Chondrocyte (in vitro differentiated cells): ENCODE measurements around the gene ABCD2. TPM values are rescaled to one million over a fixed set of nuclear protein-coding genes. Genes with fewer than 3 reads are reported as not detected.
"Not testable (repeated sequence)": the region's sequence is repeated elsewhere in the genome, so short reads cannot be mapped to it uniquely, and the experiment has no call there.

Experiments
- DNase-seq: peaks from one replicate; pipeline ENCODE4 v3.0.0; 2021; ENCODE audit warnings: mixed read lengths, low spot score
- H3K27ac Mint-ChIP-seq: one replicate; pipeline ENCODE4 v1.8.0; 2021; ENCODE audit warnings: mild to moderate bottlenecking, moderate library complexity, mixed read lengths; ENCODE audit not compliant: unreplicated experiment
- H3K27me3 Mint-ChIP-seq: 2 replicates; pipeline ENCODE4 v1.8.0; 2021; ENCODE audit warnings: low read depth, mixed read lengths
- H3K36me3 Mint-ChIP-seq: 2 replicates; pipeline ENCODE4 v1.8.0; 2021; ENCODE audit warnings: low read depth, mixed read lengths
- H3K4me1 Mint-ChIP-seq: 2 replicates; pipeline ENCODE4 v1.8.0; 2021; ENCODE audit warnings: low read depth, mild to moderate bottlenecking, mixed read lengths
- H3K4me3 Mint-ChIP-seq: one replicate; pipeline ENCODE4 v1.8.0; 2021; ENCODE audit warnings: mild to moderate bottlenecking, moderate library complexity, mixed read lengths; ENCODE audit not compliant: unreplicated experiment
- H3K9me3 Mint-ChIP-seq: 2 replicates; pipeline ENCODE4 v1.8.0; 2021; ENCODE audit warnings: low read depth, mixed read lengths
- total RNA-seq: library from RNA; stranded (reverse); gene quantifications from 3 replicates; pipeline ENCODE4 v1.2.1, GENCODE V29; 2021
- TF ChIP-seq, protein P1 (sequence below): fragments of 200-600 bp; sonication (generic); IDR thresholded peaks from 2 replicates; pipeline ENCODE4 v1.5.0; 2021; ENCODE audit warnings: antibody characterized with exemption, mild to moderate bottlenecking, moderate library complexity

The ABCD2 gene
- total RNA-seq, 1 donor from 2014 or later: 0.07 TPM

DNA sequence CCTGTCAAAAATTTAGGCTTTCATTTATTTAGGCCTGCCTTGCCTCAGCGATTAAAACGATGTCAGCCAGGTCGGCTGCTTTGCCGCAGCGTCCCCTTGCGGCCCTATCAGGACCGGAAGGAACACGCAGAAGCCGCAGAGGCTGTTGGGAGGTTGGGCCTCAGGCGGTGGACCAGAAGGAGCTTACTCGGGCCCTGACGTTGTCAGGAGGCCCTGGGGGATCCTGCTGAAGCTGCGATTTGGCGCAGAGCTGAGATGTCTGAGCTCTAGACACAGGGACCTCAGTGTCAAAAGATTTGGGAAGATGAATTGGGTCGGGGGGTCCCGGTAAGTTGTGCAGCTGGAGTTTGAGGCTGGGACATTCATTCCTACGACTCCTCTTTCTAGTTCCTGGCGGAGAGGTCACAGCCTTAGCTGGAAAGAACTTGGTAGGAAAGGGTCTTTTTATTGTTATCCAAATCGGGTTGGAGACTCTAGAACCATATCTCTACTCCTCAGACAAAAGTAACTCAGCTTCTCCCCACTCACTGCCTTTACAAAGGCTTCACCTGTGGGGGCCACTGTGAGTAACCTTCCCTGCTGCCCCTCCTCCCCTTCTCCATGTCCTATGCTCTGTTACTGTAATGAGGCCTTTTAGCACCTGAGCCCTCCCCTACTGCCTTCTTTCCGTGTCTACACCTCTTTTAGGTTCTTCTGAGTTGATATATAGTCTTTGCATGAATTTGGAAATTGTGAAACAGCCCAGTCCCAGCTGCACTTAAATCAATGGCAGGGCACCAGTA, 6.6 kb upstream of the ABCD2 start:
- H3K27me3 Mint-ChIP-seq: no peaks in the 10 kb centered on the region
- TF ChIP-seq, protein P1, sequence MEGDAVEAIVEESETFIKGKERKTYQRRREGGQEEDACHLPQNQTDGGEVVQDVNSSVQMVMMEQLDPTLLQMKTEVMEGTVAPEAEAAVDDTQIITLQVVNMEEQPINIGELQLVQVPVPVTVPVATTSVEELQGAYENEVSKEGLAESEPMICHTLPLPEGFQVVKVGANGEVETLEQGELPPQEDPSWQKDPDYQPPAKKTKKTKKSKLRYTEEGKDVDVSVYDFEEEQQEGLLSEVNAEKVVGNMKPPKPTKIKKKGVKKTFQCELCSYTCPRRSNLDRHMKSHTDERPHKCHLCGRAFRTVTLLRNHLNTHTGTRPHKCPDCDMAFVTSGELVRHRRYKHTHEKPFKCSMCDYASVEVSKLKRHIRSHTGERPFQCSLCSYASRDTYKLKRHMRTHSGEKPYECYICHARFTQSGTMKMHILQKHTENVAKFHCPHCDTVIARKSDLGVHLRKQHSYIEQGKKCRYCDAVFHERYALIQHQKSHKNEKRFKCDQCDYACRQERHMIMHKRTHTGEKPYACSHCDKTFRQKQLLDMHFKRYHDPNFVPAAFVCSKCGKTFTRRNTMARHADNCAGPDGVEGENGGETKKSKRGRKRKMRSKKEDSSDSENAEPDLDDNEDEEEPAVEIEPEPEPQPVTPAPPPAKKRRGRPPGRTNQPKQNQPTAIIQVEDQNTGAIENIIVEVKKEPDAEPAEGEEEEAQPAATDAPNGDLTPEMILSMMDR: no peak
- H3K9me3 Mint-ChIP-seq: no peaks in the 10 kb centered on the region
- H3K4me3 Mint-ChIP-seq: no peak overlapping the region
- H3K27ac Mint-ChIP-seq: no peak overlapping the region
- no peak for DNase-seq
- no peaks in the 10 kb centered on the region for H3K4me1 Mint-ChIP-seq
- H3K36me3 Mint-ChIP-seq: no peaks in the 10 kb centered on the region

DNA sequence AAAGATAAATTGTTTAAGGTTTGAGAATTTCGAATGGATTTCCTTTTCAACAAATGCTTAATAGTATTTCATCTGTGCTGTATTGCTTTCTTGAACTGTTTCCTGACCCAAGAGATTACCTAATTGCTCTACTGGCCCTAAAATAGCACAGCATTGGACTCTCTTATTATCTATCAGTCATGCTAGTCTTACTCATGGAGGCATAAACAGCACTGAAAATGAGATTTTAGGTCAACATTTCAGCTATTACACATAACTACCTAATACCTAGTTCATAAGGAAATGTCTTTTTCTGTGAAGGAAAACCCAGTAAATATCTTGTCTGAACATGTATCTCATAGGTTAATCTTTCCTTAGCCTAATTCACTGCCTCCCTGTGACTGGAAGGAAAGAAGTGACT, 4.3 kb upstream of the ABCD2 start:
- Mint-ChIP-seq H3K4me3 (no peak overlapping the region), H3K4me1 (peaks cover 4% of the 10 kb centered on the region), H3K9me3 (no peaks in the 10 kb centered on the region), H3K27me3 (no peaks in the 10 kb centered on the region), H3K36me3 (no peaks in the 10 kb centered on the region), H3K27ac (no peak overlapping the region)
- TF ChIP-seq, protein P1: no peak
- DNase-seq: no peak

DNA sequence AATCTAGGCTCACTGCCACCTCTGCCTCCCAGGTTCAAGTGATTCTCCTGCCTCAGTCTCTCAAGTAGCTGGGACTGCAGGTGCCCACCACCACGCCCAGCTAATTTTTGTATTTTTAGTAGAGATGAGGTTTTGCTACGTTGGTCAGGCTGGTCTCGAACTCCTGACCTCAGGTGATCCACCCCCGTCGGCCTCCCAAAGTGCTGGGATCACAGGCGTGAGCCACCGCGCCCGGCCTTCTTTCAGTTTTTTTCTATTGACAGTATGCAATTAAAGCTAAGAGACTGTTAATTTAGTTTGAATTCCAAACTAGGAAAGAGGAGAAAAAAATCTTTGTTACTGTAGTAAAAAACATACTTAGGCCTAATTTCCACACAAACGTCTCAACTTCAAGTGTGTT, 3.6 kb upstream of the ABCD2 start:
- DNase-seq, H3K4me3 Mint-ChIP-seq, H3K36me3 Mint-ChIP-seq, H3K9me3 Mint-ChIP-seq, H3K27ac Mint-ChIP-seq, H3K4me1 Mint-ChIP-seq, H3K27me3 Mint-ChIP-seq: not testable (repeated sequence)

DNA sequence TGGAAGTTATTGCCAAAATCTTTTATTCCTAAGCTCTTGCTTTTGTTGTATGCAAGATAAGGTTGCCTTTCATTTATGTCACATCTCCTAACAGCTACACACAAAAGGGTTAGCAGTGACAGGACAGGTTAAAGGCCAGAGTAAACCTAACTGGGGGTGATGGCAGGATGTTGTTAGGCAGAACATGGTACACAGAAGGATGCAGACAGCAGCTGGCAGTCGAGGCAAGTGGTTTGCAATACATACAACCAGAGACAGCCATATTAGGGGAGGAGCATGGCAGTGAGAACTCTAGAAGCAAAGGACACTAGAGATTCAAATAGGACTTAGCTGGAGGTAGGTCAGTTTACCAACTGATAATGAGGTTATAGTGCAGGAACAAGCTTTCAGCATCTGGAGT, 2.7 kb upstream of the ABCD2 start:
- Mint-ChIP-seq H3K27me3 (peaks cover 2% of the 10 kb centered on the region), H3K36me3 (no peaks in the 10 kb centered on the region), H3K9me3 (no peaks in the 10 kb centered on the region), H3K4me1 (peaks cover 4% of the 10 kb centered on the region), H3K4me3 (no peak overlapping the region), H3K27ac (no peak overlapping the region)
- DNase-seq: no peak
- TF ChIP-seq, protein P1: no peak

DNA sequence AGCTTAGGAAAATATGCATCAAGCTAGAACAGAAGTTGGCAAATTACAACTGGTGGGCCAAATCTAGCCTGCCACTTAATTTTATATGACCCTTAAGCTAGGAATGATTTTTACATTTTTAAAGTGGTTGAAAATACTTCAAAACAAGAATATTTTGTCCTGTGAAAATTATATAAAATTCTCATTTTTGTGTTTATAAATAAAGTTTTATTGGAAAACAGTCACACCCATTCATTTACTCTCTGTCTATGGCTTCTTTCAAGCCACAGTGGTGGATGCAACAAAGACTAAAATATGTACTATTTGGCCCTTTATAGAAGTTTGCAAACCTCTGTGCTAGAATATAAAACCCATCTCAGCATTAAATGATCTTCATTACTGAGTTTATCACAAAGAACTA, 2.1 kb upstream of the ABCD2 start:
- H3K4me1 Mint-ChIP-seq: peaks cover 4% of the 10 kb centered on the region
- no peak overlapping the region for H3K27ac Mint-ChIP-seq
- H3K9me3 Mint-ChIP-seq: no peaks in the 10 kb centered on the region
- no peak overlapping the region for H3K4me3 Mint-ChIP-seq
- DNase-seq: no peak
- peaks cover 2% of the 10 kb centered on the region for H3K27me3 Mint-ChIP-seq
- no peaks in the 10 kb centered on the region for H3K36me3 Mint-ChIP-seq
- TF ChIP-seq, protein P1: no peak
